HCEC 1CT (cell line): ENCODE measurements around the gene NUDT4.
"Not testable (repeated sequence)": the region's sequence is repeated elsewhere in the genome, so short reads cannot be mapped to it uniquely, and the experiment has no call there.

Experiments used
- DNase-seq: peaks from one replicate; pipeline ENCODE4 v3.0.0-alpha.2; 2017

NUDT4 gene

DNA sequence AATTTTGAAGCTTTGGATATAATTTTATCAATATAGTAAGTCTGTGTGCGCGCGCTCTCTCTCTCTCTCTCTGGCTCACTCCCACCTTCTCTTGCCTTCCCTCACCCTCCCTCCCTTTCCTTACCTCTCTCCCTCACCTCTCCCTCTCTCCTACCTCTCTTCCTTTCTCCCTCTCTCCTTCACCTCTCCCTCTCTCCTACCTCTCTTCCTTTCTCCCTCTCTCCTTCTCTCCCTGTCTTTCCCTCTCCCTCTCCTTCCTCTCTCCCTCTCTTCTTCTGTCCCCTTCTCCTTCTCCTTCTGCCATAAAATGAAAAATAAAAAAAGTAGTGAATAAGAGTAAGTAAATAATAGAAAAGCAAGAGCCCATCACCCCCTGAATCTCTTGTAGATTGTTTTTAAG lies 9.0 kb upstream of the NUDT4 start:
- no peak for DNase-seq

- DNase-seq: no peak
These were observed 8.2 kb upstream of the NUDT4 start for GRCh38 chr12:93369505-93369904.

- no peak for DNase-seq
These were observed 6.8 kb upstream of the NUDT4 start for GRCh38 chr12:93370947-93371346.

- DNase-seq: no peak
These were observed 3.6 kb upstream of the NUDT4 start for GRCh38 chr12:93373961-93374656.

GRCh38 chr12:93375906-93376305 lies 1.8 kb upstream of the NUDT4 start:
- no peak for DNase-seq

DNA sequence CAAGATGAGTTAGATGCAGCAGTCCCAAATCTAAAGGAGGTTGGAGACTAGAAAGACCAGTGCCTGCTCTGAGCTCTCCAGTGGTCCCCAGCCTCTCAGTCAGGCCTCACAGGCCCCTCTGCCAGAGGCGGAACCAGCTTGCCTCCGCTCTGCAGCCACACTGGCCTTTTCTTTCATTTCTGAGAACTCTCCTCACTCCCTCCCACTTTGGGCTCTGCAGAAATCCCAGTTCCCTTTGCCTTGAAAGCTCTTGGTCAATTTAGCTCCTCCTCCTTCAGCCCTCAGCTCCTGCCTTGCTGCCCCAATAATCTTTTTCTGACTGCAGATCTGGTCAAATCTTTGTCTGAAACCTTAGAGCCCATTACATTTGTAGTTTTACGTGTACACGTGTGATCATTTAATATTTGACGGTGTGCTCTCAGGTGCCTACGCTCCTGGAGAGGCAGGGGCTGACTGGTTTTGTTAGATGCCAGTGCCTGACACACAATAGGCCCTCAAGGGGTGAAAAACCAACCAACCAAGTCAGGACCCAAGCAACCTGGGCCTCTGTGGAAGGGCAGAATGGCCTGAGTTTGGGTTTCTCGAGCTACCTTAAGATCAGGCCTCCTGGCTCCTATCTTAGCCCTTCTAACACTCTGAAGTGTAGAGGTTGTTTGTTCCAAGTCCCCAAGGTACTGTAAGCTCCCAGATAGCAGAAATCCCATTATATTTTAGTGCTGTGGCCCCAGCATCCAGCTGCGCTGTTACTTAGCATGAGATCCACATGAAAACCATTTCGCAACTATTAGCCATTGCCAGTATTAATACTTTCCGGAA lies 1.1 kb upstream of the NUDT4 start:
- peak; percentile 44 for DNase-seq

DNA sequence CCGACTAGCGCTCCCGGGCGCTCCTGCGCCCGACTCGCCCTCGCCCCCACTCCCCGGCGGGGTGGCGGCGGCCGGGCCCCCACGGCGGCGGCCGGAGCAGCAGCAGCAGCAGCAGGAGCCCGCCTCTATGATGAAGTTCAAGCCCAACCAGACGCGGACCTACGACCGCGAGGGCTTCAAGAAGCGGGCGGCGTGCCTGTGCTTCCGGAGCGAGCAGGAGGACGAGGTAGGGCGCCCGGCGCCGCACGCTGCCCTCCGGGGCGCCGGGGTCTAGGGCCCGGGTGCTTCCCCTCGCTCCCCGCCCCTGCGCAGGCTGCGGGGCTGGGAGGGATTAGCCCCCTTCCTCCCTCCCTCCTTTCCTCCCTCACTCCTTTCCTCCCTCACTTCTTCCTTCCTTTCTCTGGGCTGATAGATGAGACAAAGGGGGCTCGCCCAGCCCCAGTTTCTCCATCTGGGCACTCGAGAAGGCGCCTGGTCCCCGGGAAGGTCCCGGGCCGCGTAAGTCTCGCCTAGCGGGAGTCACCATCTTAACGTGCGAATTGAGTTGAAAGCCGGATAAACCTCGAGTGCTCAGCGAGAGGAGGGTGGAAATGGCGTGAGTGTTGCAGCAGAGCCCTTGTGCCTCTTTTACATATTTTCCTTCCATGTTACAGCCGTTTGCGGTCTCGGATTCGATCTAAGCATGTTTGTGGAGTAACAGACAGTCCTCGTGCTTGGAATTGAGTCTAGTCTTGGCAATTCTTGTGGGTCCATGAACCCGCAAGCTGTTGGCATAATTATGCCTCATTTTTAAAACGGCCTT lies 672 bp downstream of the NUDT4 start:
- DNase-seq: peak; percentile 71

DNA sequence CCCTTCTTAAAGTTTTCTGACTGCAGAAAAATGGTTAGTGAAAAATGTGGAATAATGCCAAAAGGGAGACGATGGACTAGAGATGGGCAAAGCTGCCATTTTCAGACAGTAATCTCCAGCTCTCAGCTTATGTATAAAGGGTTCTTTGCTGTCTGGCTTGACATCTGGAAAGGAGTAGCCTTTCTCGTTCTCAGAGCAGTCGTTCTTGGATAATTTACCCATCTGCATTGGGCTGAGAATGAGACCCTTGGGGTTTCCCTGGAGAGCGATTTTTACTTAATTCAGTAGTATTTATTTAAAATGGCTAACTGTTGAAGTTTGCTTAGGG lies 1.2 kb downstream of the NUDT4 start:
- DNase-seq: no peak

GRCh38 chr12:93379326-93379980 lies 1.7 kb downstream of the NUDT4 start:
- no peak for DNase-seq

DNA sequence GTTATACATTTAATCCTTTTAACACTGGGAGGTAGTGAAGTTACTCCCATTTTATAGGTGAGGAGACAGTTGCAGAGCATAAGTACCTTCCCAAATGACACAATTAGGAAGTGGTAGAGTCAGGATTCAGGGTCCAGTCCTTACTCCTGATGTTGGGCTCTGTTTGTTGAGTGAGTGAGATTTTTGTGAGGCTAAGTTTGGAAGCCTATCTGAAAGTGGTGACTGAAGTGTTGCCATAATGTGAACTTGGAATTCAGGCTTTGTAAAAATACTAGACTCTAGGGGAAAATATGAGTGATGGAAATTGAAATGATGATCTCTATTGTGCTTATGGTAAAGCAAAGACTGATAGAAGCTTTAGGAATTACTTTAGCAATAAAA lies 2.2 kb downstream of the NUDT4 start:
- no peak for DNase-seq

GRCh38 chr12:93380480-93381121 lies 2.9 kb downstream of the NUDT4 start:
- DNase-seq: peak; percentile 39

DNA sequence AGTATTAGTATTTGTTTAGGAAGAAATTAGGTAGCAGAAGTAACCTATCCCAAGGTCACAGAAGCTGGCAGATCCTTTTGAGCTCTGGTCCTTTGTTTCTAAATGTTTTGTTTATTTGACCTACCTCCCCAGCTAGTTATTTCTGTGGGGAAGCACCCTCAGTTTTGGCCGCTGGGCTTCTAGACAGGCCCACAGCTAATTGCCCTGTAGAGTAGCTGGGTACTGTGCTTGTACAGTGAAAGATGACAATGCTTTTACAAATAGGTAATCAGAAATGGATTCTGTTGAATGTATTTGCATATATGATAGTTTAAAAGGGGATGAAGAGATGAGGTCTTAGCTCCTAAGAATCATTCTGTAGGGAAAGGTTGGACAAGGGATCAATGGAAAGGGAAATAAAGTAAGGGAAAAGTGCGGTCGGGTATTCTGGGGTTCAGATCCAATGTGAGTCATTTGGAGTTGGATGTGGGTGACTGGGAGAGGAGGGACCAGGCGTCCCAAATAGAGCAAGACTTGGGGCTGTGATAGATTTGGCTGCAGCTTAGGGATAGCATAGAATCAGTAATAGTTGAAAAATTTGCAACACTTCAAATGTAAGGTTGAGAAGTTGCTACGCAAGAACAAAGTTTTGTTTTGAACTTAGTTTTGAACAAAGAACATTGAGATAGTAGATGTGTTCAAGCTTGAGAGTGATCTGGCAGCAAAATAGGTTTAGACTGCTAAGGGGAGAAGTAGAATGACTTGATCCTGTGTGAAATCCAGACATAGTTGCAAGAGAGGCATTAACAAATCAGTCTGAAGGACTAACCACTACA lies 3.6 kb downstream of the NUDT4 start:
- no peak for DNase-seq

DNA sequence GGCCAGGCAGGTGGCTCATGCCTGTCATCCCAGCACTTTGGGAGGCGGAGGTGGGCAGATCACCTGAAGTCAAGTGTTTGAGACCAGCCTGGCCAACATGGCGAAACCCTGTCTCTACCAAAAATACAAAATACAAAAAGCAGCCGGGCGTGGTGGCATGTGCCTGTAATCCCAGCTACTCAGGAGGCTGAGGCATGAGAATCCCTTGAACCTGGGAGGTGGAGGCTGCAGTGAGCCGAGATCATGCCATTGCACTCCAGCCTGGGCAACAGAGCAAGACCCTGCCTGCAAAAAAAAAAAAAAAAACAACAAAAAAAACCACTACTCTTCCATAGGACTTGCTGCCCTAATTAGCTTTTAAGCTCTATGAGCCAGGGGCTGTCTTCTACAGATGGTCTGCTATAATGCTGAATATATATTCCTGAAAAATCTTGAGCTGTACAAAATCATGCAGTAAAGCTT lies 4.3 kb downstream of the NUDT4 start:
- not testable (repeated sequence) for DNase-seq

- peak; percentile 81 for DNase-seq
These were observed 10.1 kb downstream of the NUDT4 start for GRCh38 chr12:93387780-93388179.

DNA sequence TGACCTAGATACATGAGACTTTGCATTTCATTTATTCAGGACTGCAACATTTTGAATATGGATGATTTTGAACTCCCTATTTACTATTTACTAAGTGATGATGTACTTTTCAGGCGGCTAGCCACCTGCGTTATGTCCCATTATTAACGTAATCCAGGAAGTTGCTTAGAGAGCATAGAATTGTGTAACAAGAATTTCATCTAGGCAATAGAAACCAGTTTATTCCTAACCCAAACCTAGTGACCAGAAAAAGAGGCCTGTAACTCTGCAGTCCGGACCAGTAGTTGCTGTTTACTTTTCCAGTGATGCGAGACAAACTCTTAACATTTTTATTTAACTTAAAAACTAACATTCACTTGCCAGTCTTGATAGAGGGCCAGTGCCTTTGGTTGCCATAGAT lies 12.3 kb downstream of the NUDT4 start:
- no peak for DNase-seq

DNA sequence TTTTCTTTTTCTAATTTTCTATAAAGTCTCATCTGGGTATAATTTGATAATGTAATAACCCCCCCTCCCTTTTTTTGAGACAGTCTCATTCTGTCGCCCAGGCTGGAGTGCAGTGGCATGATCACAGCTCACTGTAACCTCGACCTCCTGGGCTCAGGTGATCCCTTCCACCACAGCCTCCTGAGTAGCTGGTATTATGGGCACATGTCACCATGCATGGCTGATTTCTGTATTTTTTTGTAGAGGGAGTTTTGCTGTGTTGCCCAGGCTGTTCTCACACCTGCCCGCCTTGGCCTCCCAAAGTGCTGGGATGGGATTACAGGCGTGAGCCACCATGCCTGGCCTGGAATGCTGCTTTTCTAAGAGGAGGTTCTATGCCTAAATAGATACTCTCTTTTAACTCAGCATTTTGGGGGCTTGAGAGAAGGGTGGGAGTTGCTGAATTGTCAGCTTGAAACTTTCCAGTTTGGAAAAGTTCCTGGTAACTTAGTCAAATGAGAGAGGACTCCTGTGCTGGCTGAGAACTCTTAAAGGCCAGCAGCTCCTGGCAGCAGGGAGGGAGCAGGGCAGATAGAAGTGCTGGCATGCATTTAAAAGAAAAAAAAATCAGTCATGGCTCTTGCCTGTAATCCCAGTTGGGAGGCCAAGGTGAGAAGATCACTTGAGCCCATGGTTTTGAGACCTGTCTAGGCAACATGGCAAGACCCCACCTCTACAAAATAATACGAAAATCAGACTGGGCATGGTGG lies 13.0 kb downstream of the NUDT4 start:
- no peak for DNase-seq

- no peak for DNase-seq
These were observed 15.7 kb downstream of the NUDT4 start for GRCh38 chr12:93393425-93393824.

DNA sequence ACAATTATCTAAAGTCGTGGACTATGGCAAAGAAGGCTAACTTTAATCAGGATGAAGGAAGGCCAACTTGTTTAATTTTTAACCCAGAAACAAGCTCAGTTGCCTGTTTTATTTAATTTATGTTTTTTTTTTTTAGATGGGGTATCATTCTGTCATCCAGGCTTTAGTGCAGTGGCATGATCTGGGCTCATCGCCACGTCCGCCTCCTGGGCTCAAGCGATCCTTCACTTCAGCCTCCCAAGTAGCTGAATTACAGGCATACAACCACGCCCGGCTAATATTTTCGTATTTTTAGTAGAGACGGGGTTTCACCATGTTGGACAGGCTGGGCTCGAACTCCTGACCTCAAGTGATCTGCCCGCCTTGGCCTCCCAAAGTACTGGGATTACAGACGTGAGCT lies 19.7 kb downstream of the NUDT4 start:
- DNase-seq: no peak

DNA sequence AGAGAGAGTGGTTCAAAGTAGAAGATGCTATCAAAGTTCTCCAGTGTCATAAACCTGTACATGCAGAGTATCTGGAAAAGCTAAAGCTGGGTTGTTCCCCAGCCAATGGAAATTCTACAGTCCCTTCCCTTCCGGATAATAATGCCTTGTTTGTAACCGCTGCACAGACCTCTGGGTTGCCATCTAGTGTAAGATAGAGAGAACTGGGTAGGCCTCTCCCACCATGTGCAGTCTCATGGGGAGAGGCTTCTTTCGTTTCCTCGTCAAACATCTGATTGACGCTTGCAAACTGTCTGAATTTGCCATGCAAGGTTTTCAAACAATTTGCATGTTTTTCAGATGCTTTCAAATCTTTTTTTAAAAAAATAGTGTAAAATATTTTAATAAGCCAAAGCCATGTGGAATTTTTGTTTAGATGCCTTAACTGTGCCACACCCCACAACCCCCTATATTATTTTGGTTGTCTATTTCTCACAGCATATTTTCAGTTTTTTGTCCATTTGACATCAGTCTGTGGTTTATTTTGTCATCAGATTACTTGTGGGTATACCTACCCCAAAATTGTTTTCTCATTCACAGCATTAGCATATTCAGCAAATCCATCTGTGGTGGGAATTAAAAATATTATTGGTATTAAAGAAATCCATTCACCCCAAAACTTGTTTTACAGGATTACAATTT lies 21.6 kb downstream of the NUDT4 start:
- DNase-seq: not testable (repeated sequence)
